Head of caudate nucleus (tissue), 42 donors: ENCODE results near the gene HSD17B11.
"Not testable (repeated sequence)": the region's sequence is repeated elsewhere in the genome, so short reads cannot be mapped to it uniquely, and the experiment has no call there.

Experiments
- DNase-seq, 42 donors: peaks; one replicate each; pipeline versions ENCODE4 v3.0.0 to v3.0.0-alpha.2; 2020 to 2021; ENCODE audit warnings: mixed read lengths in 7 of 42
- intact Hi-C: fragments of 100-400 bp; cut with DNase I; formaldehyde crosslinking; loops from one replicate; pipeline ENCODE4 v1.15.0; 2022

HSD17B11 gene

DNA sequence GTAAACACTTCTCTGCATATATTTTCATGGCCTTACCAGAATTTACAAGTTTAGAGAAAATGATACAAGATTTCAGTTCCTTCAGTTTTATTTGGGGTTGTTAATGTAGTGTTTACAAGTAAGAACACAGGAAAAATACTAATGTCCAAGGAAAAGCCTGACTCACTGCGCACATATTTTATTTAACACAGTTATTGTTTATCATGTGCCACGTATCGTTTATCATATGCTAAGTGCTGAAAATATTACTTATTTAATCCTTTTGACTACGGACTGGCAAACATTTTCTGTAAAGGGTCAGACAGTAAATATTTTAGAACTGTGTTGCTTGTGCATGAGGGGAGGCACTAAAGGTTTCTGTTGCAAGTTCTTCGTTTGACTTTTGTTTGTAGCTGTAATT, 69.1 kb downstream of the HSD17B11 start:
- DNase-seq = no peak
- intact Hi-C loops = no loop called here

DNA sequence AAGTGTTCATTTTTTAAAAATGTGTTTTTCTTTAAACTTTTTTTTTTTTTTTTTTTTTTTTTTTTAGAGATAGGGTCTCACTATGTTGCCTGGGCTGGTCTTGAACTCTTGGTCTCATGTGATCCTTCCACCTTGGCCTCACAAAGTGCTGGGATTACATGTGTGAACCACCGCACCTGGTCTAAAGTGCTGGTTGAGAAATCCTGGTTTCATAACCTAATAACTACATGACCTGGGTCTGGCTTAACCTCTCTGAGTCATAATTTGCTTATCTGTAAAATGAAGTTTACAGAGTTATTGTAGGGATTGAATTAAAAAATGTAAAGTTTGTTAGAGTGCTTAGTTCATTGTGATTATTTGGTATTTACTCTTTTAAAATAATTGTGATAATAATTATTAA, 73.5 kb downstream of the HSD17B11 start:
- no peak for DNase-seq
- intact Hi-C loops = no loop called here

DNA sequence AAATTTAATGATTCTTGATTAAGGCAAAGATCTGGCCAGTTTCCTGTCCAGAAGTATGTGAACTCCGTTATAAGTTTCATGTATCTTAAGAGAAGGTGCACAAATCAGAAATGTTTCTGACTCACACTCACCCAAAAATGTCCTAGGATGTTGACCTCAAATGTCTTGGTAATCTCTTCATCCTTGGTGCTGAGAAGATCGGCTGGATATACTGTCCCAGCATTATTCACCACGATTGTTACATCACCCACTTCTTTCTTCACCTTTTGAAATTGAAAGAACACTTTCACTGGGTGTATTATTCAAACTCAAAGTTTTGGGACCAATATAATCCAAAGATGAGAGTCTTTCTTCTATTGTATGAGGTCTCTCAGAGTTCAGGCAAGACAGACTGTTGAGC, 74.0 kb downstream of the HSD17B11 start:
- intact Hi-C loops = no loop called here
- no peak for DNase-seq

DNA sequence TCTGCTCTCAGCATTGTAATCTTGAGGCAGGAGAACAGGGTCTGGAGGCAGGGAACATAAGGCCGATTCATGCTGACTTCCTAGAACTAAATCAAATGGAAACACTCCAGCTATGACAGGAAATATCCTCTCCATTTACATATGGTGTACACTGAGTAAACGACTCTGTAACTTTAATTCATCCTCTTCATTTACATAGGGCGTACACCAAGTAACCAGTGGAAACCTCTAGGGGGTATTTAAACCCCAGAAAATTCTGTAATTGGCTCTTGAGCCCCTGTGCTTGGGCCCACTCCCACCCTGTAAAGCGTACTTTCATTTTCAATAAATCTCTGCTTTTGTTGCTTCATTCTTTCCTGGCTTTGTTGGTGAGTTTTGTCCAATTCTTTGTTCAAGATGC, 76.0 kb downstream of the HSD17B11 start:
- intact Hi-C loops, DNase-seq: not testable (repeated sequence)

DNA sequence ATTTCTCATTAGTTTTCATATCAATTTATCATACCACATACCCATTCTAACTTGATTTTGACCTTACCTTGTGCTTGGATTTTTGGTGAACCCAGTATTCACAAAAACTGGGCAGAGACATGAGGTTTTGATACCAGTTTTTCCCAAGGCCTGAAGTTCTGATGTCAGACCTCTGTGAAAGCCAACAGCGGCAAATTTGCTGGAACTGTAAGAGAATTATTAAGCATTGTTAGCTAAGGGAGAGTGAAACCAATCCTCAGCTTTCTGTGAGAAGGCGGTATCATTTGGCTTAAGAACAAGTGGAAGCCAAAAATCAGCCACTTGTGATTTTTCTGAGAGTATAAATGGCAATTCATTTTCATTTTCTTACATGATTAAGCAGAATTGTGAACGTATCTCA, 77.2 kb downstream of the HSD17B11 start:
- no peak for DNase-seq

DNA sequence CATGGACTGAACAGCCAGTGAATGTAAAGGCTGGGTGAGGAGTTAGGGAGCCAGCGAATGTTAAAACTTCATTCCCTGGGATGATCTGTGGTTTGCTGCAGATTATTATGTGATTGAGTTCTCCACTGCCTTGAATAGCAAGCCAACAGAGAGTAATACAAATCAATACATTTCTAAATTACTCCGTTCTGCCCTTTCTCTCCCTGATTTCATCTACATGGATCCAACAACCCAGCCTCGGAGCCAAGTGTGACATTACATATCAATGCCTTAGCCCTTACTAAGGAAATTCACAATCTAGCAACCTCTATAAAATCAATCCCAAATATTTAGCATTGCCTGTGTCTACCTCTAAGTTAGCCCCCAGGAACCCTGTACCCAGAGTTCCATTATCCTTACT, 79.3 kb downstream of the HSD17B11 start:
- no peak for DNase-seq
- intact Hi-C loops = no loop called here

More for the DNA sequence above, 77.2 kb downstream of the HSD17B11 start:
- intact Hi-C loops = no loop called here

DNA sequence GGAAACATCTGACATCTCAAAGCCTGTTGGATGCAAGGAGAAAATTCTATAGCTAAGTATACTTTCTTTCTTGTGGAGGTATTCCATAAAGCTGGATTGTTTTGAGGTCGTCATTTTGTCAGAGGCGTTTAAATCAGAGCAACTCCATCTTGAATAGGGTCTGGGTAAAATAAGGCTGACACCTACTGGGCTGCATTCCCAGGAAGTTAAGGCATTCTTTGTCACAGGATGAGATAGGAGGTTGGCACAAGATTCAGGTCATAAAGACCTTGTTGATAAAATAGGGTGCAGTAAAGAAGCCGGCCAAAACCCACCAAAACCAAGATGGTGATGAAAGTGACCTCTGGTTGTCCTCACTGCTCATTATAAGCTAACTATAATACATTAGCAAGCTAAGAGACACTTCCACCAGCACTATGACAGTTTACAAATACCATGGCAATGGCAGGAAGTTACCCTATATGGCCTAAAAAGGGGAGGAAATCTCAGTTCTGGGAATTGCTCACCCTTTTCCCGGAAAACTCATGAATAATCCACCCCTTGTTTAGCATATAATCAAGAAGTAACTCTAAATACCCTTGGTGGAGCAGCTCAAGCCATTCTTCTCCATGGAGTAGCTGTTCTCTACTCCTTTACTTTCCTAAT, 80.2 kb downstream of the HSD17B11 start:
- DNase-seq = no peak
- intact Hi-C loops = no loop called here

DNA sequence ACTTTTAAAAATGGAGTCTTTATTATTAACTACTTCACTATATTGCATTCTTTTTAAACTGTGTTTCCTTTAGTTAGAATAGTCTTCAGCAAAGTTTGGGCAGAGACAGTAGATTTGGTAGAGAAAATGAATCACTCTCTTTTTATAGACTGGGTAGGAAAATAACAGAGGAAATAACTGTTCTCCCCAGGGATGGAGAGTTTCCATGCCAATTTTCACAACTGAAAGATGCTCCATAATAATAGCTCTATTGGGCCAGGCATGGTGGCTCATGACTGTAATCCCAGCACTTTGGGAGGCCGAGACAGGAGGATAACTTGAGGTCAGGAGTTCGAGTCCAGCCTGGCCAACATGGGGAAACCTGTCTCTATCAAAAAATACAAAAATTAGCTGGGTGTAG, 81.4 kb downstream of the HSD17B11 start:
- DNase-seq = no peak
- intact Hi-C loops = no loop called here

DNA sequence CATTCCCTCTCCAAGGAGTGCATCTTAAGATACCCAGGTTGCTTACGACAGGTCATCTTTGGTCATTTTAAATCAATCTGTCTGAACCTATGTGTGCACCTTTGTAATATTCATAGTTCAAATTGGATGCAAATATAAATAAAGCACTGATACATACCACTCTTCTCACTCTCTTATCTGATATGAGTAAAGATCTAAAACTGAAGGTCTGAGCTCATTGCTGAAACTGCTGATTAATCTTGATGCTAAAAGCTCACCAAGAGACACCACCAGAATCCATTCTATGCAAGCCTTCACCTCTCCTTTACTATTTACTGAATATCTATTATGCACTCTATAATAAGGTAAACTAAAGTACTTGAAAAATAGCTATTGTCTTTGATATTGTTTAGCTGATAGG, 84.9 kb downstream of the HSD17B11 start:
- no peak for DNase-seq
- intact Hi-C loops = no loop called here

DNA sequence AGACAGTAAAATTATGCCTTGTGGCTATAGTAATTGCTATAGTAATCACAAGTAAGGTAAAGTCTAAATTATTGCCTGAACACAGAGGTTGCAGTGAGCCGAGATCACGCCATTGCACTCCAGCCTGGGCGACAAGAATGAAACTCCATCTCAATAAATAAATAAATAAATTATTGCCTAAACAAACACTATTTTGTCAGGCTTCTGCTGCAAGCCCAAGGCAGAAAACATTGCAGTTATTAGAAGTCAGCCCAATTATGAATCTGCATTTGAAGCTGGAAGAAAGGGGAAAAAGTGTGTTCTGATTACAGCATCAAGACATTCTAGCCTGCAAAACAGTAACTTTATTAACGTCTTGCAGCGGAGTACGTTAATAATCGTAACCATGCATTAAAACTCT, 85.4 kb downstream of the HSD17B11 start:
- intact Hi-C loops = no loop called here
- no peak for DNase-seq

DNA sequence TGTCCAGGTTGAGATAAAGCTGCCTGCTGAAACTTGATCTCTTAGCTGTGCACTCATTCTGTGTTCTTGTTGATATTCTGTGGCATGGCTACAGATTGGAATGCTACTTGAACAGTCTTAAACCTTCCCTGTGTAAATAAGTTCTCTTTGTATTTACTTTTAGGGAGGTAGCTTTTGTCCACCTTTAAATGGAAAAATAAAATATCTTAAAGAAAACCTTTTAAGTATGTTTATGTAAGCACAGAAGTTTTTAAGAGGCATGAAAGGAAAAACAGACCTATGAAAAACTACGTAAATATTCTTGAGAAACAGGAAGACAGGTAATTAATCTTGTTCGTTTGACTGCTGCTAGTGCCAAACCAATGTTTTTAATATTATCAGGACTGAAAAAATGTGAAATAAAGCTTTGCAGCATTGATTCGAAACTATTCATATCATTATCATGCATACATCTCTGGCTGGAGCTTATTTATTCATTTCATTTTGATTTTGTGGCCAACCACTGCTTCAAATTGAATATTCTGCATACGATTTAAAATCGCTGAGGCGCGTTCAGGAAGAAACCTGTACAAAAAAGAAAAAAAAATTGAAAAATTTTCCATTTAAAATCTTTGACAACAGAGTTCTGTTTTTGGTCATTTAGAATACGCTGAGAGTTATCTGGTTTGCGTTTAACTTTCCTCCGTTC, 86.1 kb downstream of the HSD17B11 start:
- no peak for DNase-seq
- intact Hi-C loops = no loop called here

DNA sequence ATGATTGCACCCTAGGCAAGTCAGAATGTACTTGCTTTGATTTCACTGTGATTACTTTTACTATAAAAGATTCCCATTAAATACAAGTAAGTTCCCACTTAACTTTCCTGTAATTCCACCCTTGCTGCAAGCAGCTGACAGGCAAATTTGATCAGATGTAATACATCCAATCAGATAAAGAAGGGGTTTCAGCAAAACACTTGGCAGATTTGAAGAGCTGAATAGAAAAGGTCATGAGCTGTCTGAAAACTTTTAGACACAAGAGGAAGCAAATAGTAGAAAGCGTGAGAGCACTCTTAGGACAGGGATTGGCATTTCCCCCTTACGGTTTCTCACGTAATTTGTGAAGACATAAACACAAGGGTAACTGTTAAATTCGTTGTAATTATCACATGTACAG, 91.1 kb downstream of the HSD17B11 start:
- DNase-seq = no peak
- intact Hi-C loops = no loop called here

DNA sequence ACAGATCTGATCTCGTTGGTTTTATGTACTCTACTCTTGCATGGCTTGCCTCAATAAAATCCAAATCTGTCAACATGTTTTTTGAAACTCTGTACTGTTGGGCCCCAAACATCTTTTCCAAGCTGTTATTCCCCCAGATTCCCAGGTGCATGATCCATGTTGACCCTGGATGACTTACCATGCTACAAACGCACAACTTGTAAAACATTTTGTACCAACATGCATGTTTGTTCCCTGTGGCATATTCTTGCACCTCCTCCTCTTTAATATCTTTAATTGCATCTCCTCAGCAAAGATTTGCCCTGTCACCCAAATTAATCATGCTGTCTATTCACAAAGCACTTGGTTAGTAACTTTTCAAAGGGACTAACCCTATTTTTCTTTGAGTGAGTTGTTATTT, 92.6 kb downstream of the HSD17B11 start:
- intact Hi-C loops = no loop called here
- no peak for DNase-seq

DNA sequence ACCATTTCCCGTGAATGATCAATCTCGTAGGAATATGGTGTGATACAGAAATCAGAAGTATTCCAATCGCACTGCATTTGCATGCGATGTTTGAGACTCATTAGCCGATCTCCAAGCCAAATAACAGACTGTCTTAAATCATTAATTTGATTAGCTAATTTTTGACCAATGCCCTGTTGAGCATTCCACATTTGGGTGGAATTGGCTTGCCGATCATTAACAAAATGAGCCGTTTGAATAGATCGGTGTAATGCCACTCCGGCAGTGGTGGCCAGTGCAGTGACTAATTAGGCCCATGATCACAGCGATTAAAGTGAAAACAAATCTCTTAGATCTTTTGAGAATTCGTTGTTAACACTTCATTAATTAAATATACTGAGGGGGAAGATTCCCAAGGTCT, 96.1 kb downstream of the HSD17B11 start:
- DNase-seq, intact Hi-C loops: not testable (repeated sequence)

DNA sequence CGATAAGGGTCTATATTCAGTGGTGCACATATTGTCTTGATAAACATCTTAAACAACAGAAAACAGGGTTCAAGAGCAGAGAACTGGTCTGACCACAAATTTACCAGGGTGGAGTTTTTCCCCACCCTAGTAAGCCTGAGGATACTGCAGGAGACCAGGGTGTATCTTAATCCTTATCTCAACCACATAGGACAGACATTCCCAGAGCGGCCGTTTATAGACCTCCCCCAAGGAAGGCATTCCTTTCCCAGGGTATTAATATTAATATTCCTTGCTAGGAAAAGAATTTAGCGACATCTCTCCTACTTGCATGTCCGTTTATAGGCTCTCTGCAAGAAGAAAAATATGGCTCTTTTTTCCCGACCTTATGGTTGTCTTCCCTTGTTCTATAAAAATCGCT, 97.1 kb downstream of the HSD17B11 start:
- intact Hi-C loops, DNase-seq: not testable (repeated sequence)

DNA sequence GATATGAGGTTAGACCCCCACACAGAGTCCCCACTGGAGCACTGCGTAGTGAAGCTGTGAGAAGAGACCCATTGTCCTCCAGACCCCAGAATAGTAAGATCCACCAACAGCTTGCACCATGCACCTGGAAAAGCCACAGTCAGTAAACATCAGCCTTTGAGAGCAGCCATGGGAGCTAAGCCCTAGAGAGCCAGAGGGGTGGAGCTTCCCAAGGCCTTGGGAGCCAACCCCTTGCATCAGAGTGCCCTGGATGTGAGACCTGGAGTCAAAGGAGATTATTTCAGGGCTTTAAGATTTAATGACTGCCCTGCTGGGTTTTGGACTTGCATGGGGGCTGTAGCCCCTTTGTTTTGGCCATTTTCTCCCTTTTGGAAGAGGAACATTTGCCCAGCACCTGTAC, 104.0 kb downstream of the HSD17B11 start:
- no peak for DNase-seq
- intact Hi-C loops = no loop called here
